H1 (cell line): ENCODE measurements around the gene ZDHHC5. TPM values are rescaled to one million over a fixed set of nuclear protein-coding genes. Genes with fewer than 3 reads are reported as not detected.

Experiments
- GABPA ChIP-seq: IDR thresholded peaks from 2 replicates; pipeline ENCODE4 v1.6.1; 2011; ENCODE audit warnings: mild to moderate bottlenecking, low read length, moderate library complexity, borderline replicate concordance; ENCODE audit not compliant: insufficient read depth
- polyA plus RNA-seq, 7 experiments: library from polyadenylated mRNA; depleted of rRNA in 3 of 7; stranded (reverse) in 5 of 7; unstranded in 2 of 7; fragments of >200 nt in 5 of 7; fragments of 200-250 nt in 2 of 7; gene quantifications; 1 replicate in 5 of 7; 2 replicates in 1 of 7; 4 replicates in 1 of 7; pipeline versions ENCODE4 v1.2.1 to v1.2.3, GENCODE V29; 2011 to 2013; ENCODE audit warnings: missing spikeins in 2 of 7, mixed read lengths in 2 of 7
- total RNA-seq: library from RNA; stranded (reverse); fragmentation: NEBNext Ultra II Directional; extraction: Animal tissue kit (Norgen Biotek cat#: 25700); gene quantifications from 2 replicates; pipeline ENCODE4 v1.2.1, GENCODE V29; 2021

The ZDHHC5 gene
- total and polyA plus RNA-seq, 2 of the 8 experiments (the other 6 are each of a cell fraction or from before 2014, with no cell fraction given), result 40.0 to 56.3 TPM

DNA sequence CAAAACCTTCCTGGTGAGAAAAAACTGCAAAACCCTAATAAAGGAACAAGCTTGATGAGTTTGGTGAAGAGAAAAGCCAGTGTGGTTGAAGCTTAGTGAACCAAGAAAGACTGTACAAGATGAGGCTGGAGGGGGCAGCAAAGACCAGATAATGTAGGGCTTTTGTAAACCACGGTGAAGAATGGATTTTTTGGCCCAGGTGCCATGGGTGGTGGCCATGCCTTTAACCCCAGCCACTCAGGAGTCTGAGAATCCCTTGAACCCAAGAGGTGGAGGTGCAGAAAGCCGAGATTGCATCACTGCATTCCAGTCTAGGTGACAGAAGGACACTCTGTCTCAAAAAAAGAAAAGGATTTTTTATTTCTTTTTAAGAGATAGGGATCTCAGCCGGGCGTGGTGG, 5.0 kb upstream of the ZDHHC5 start (continued):
- TF ChIP-seq GABPA, result no peak
